AG20443 (cell line): ENCODE results near the gene NCOA7.
"Not testable (repeated sequence)": the region's sequence is repeated elsewhere in the genome, so short reads cannot be mapped to it uniquely, and the experiment has no call there.

Experiments used
- DNase-seq: peaks from one replicate; pipeline ENCODE4 v3.0.0; 2012; ENCODE audit warnings: low spot score, mixed read lengths

Gene NCOA7

GRCh38 chr6:125836466-125836865 lies 45.7 kb downstream of the NCOA7 start:
- no peak for DNase-seq

GRCh38 chr6:125839471-125839870 lies 48.7 kb downstream of the NCOA7 start:
- DNase-seq = no peak

GRCh38 chr6:125839879-125840278 lies 49.1 kb downstream of the NCOA7 start:
- DNase-seq = no peak

GRCh38 chr6:125841356-125842090 lies 50.8 kb downstream of the NCOA7 start:
- DNase-seq = no peak

- DNase-seq = no peak
Observed at GRCh38 chr6:125842091-125842626, 51.4 kb downstream of the NCOA7 start.

GRCh38 chr6:125843593-125843992 lies 52.8 kb downstream of the NCOA7 start:
- no peak for DNase-seq

- DNase-seq = no peak
Observed at GRCh38 chr6:125844989-125845388, 54.2 kb downstream of the NCOA7 start.

- no peak for DNase-seq
Observed at GRCh38 chr6:125846292-125847024, 55.7 kb downstream of the NCOA7 start.

GRCh38 chr6:125848286-125848685 lies 57.5 kb downstream of the NCOA7 start:
- DNase-seq = not testable (repeated sequence)

GRCh38 chr6:125850361-125850760 lies 59.6 kb downstream of the NCOA7 start:
- no peak for DNase-seq

GRCh38 chr6:125852587-125852986 lies 61.8 kb downstream of the NCOA7 start:
- no peak for DNase-seq

- DNase-seq = no peak
Observed at GRCh38 chr6:125853168-125853567, 62.4 kb downstream of the NCOA7 start.

- DNase-seq = no peak
Observed at GRCh38 chr6:125853756-125854155, 63.0 kb downstream of the NCOA7 start.

- no peak for DNase-seq
Observed at GRCh38 chr6:125854355-125854754, 63.6 kb downstream of the NCOA7 start.

- no peak for DNase-seq
Observed at GRCh38 chr6:125855783-125856182, 65.0 kb downstream of the NCOA7 start.

GRCh38 chr6:125857846-125858245 lies 67.1 kb downstream of the NCOA7 start:
- no peak for DNase-seq

GRCh38 chr6:125858427-125859320 lies 67.9 kb downstream of the NCOA7 start:
- peak; percentile 88 for DNase-seq

GRCh38 chr6:125859727-125860126 lies 69.0 kb downstream of the NCOA7 start:
- DNase-seq = peak; percentile 25

- DNase-seq = no peak
Observed at GRCh38 chr6:125863023-125863422, 72.3 kb downstream of the NCOA7 start.

GRCh38 chr6:125865015-125865414 lies 74.3 kb downstream of the NCOA7 start:
- no peak for DNase-seq

GRCh38 chr6:125866433-125866832 lies 75.7 kb downstream of the NCOA7 start:
- DNase-seq = no peak

- DNase-seq = peak; percentile 63
Observed at GRCh38 chr6:125867483-125867942, 76.8 kb downstream of the NCOA7 start.
